ENCODE measurements around the gene ZNF202.

DNA sequence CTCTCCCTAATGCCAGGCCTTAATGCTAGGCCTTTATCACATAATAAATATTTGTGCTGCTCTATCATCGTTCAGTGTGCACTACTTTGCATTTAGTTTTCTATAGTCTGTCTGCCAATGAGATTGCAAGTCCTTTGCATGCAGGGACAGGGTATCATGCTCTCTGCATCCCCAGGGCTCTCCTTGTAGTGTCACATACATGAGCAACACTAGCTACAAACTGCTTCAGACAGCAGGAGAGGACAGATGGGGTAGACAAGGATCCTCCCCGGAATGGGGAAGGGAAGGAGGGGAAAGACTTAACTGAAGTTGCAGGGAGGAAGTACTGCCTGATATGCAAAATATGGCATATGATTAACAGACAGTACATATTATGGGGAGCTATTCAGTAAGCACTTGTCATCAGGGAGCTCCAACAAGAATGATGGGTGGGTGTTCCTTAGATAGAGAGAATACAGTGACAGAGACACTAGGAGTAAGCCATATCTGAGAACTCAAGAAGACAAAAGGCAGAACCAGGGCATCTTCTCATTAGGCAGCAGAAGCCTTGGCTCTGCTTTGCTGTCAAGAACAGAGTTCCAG, 42.8 kb downstream of the ZNF202 start:
- TF ChIP-seq, protein P1, sequence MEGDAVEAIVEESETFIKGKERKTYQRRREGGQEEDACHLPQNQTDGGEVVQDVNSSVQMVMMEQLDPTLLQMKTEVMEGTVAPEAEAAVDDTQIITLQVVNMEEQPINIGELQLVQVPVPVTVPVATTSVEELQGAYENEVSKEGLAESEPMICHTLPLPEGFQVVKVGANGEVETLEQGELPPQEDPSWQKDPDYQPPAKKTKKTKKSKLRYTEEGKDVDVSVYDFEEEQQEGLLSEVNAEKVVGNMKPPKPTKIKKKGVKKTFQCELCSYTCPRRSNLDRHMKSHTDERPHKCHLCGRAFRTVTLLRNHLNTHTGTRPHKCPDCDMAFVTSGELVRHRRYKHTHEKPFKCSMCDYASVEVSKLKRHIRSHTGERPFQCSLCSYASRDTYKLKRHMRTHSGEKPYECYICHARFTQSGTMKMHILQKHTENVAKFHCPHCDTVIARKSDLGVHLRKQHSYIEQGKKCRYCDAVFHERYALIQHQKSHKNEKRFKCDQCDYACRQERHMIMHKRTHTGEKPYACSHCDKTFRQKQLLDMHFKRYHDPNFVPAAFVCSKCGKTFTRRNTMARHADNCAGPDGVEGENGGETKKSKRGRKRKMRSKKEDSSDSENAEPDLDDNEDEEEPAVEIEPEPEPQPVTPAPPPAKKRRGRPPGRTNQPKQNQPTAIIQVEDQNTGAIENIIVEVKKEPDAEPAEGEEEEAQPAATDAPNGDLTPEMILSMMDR (IDR thresholded peaks at IDR 0.05), result no peak
- TF ChIP-seq EZH2 (IDR thresholded peaks at IDR 0.05; ENCODE audit: borderline replicate concordance, insufficient read depth, low read depth, low read length, poor library complexity, severe bottlenecking), result no peak

Data from B cell (primary cell).